ENCODE measurements around the gene ORAI2. TPM values are rescaled to one million over a fixed set of nuclear protein-coding genes. Genes with fewer than 3 reads are reported as not detected.

Gene ORAI2
- total and polyA plus RNA-seq, 10 of the 15 experiments (the other 5 are each of a cell fraction or from before 2014, with no cell fraction given): 5.8 to 111 (median 46.9) TPM

DNA sequence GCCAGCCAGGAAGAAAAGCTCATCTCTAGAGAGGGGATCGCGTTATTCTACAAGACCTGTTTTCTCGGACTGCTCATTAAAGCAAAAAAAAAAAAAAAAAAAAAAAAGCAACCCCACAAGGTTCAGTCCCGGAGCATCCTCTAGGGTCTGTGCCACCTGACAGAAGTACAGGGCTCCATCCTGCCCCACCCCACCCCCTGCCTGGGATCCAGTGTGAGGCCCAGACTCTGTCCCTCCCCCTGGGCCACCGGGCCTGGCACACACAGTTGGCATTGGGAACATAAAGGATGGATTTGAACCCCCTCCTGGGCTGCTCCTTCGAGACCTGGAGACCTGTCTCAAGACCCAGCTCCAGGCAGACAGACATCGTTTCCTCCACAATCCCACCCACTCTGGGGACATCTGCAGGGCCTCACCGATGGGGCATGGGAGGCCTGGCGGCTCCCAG is 688 bp downstream of the ORAI2 start:
- RAD21 ChIA-PET (ENCODE audit: unreplicated experiment): interaction anchor here (1.3 to 2.9 kb wide), 3 partner anchors 8 to 29 kb away, joined by 3 to 26 read pairs (median 13); no protein-coding TSS in a partner anchor
- CTCF ChIA-PET: interaction anchor here (0.6 to 5.0 kb wide), 7 partner anchors 8 to 27 kb away, joined by 3 to 39 read pairs (median 5); no protein-coding TSS in a partner anchor
- no peak overlapping the region; the same call in none of the 2 replicates for H2AFZ ChIP-seq (ENCODE audit: control insufficient read depth, low read depth, low read length)
- ATAC-seq (peak; percentile 33), FAIRE-seq (no peak), DNase-seq (ENCODE audit: low read depth, low spot score) (no peak)
- peaks cover 34% of the 10 kb centered on the region for H3K4me1 ChIP-seq (ENCODE audit: control insufficient read depth, insufficient read depth, low read length)
- SMC1A ChIA-PET (ENCODE audit: uncharacterized antibody, unreplicated experiment): interaction anchor here (0.9 to 3.1 kb wide), 8 partner anchors 8 to 37 kb away, joined by 3 to 15 read pairs (median 4); partner anchors contain the start of genes ALKBH4 and LRWD1
- POLR2A ChIA-PET: interaction anchor here (0.5 to 13.0 kb wide), 6 partner anchors 7 to 1885 kb away, joined by 3 to 210 read pairs (median 9); no protein-coding TSS in a partner anchor
- in situ Hi-C loops (cut with MboI): no loop called here
- TF ChIP-seq, protein P1, sequence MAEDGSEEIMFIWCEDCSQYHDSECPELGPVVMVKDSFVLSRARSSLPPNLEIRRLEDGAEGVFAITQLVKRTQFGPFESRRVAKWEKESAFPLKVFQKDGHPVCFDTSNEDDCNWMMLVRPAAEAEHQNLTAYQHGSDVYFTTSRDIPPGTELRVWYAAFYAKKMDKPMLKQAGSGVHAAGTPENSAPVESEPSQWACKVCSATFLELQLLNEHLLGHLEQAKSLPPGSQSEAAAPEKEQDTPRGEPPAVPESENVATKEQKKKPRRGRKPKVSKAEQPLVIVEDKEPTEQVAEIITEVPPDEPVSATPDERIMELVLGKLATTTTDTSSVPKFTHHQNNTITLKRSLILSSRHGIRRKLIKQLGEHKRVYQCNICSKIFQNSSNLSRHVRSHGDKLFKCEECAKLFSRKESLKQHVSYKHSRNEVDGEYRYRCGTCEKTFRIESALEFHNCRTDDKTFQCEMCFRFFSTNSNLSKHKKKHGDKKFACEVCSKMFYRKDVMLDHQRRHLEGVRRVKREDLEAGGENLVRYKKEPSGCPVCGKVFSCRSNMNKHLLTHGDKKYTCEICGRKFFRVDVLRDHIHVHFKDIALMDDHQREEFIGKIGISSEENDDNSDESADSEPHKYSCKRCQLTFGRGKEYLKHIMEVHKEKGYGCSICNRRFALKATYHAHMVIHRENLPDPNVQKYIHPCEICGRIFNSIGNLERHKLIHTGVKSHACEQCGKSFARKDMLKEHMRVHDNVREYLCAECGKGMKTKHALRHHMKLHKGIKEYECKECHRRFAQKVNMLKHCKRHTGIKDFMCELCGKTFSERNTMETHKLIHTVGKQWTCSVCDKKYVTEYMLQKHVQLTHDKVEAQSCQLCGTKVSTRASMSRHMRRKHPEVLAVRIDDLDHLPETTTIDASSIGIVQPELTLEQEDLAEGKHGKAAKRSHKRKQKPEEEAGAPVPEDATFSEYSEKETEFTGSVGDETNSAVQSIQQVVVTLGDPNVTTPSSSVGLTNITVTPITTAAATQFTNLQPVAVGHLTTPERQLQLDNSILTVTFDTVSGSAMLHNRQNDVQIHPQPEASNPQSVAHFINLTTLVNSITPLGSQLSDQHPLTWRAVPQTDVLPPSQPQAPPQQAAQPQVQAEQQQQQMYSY (CRISPR knock-in tag; IDR thresholded peaks at IDR 0.05): no peak
- TF ChIP-seq, protein P2, sequence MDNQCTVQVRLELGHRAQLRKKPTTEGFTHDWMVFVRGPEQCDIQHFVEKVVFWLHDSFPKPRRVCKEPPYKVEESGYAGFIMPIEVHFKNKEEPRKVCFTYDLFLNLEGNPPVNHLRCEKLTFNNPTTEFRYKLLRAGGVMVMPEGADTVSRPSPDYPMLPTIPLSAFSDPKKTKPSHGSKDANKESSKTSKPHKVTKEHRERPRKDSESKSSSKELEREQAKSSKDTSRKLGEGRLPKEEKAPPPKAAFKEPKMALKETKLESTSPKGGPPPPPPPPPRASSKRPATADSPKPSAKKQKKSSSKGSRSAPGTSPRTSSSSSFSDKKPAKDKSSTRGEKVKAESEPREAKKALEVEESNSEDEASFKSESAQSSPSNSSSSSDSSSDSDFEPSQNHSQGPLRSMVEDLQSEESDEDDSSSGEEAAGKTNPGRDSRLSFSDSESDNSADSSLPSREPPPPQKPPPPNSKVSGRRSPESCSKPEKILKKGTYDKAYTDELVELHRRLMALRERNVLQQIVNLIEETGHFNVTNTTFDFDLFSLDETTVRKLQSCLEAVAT (IDR thresholded peaks at IDR 0.05): peak; percentile 50; the same call in 1 of the 2 replicates
- TF ChIP-seq ZNF384 (IDR thresholded peaks at IDR 0.05; ENCODE audit: borderline replicate concordance, low read depth, low read length) (peak; percentile 66), SUPT20H (IDR thresholded peaks at IDR 0.05; ENCODE audit: borderline replicate concordance, control insufficient read depth, low read depth, low read length) (no peak), TAF1 (IDR thresholded peaks at IDR 0.05; ENCODE audit: borderline replicate concordance, low read depth, low read length) (no peak), HDGF (IDR thresholded peaks at IDR 0.05) (no peak), TCF12 (IDR thresholded peaks at IDR 0.05; ENCODE audit: low read depth, low read length) (0 out of 2 replicates have a peak, but pooled peaks have one; percentile 2), ZBED1 (IDR thresholded peaks at IDR 0.05; ENCODE audit: borderline replicate concordance) (no peak)
- TF ChIP-seq, protein P3, sequence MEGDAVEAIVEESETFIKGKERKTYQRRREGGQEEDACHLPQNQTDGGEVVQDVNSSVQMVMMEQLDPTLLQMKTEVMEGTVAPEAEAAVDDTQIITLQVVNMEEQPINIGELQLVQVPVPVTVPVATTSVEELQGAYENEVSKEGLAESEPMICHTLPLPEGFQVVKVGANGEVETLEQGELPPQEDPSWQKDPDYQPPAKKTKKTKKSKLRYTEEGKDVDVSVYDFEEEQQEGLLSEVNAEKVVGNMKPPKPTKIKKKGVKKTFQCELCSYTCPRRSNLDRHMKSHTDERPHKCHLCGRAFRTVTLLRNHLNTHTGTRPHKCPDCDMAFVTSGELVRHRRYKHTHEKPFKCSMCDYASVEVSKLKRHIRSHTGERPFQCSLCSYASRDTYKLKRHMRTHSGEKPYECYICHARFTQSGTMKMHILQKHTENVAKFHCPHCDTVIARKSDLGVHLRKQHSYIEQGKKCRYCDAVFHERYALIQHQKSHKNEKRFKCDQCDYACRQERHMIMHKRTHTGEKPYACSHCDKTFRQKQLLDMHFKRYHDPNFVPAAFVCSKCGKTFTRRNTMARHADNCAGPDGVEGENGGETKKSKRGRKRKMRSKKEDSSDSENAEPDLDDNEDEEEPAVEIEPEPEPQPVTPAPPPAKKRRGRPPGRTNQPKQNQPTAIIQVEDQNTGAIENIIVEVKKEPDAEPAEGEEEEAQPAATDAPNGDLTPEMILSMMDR (IDR thresholded peaks at IDR 0.05 in 2 of 3, conservative IDR thresholded peaks at IDR 0.05 in 1 of 3; ENCODE audit: control insufficient read depth in 2 of 3, extremely low read depth in 1 of 3, insufficient read depth in 1 of 3, low read depth in 3 of 3, low read length in 3 of 3): 0 out of 6 replicates have a peak, but pooled peaks of 1 of the 3 experiments have one; percentile 0
- H4K20me1 ChIP-seq (ENCODE audit: control insufficient read depth, insufficient read depth): no peaks in the 10 kb centered on the region
- peak overlapping the region; percentile 91 for H3K4me2 ChIP-seq (ENCODE audit: control insufficient read depth, insufficient read depth)
- H3K4me3 ChIP-seq: peak overlapping the region; percentile 74
- H3K9me3 ChIP-seq (replicated peaks; ENCODE audit: control insufficient read depth, insufficient read depth, low read length): no peaks in the 10 kb centered on the region
- peaks cover 8 to 9% of the 10 kb centered on the region in 2 experiments for H3K36me3 ChIP-seq (ENCODE audit: control insufficient read depth in 2 of 2, insufficient read depth in 2 of 2, low read length in 1 of 2)
- no peaks in the 10 kb centered on the region for H3K27me3 ChIP-seq (replicated peaks in 1 of 2; ENCODE audit: control insufficient read depth in 2 of 2, insufficient read depth in 2 of 2, low read length in 1 of 2)
- peaks cover 40% of the 10 kb centered on the region for H3K79me2 ChIP-seq (ENCODE audit: control insufficient read depth, insufficient read depth, low read length)
- peak overlapping the region; percentile 79 for H3K9ac ChIP-seq (ENCODE audit: control insufficient read depth, insufficient read depth, low read length)
- BruUV-seq (replicated peaks): TSS peak; percentile 65
- intact Hi-C loops (cut with micrococcal nuclease; ENCODE audit: unreplicated experiment): no loop called here
- peak overlapping the region; percentile 86 for H3K27ac ChIP-seq (ENCODE audit: control insufficient read depth, insufficient read depth)
- WGBS (ENCODE audit: insufficient coverage, insufficient replicate concordance, low lambda C conversion rate, missing lambda C conversion rate): 6% methylated on average over 8 of the region's 9 CpGs

Measured in GM12878 (cell line).